Chondrocyte (in vitro differentiated cells): Measurements from ENCODE around the gene NACC2. TPM values are rescaled to one million over a fixed set of nuclear protein-coding genes. Genes with fewer than 3 reads are reported as not detected.

Experiments used
- DNase-seq: peaks from one replicate; pipeline ENCODE4 v3.0.0; 2021; ENCODE audit warnings: mixed read lengths, low spot score
- H3K27ac Mint-ChIP-seq: one replicate; pipeline ENCODE4 v1.8.0; 2021; ENCODE audit warnings: mild to moderate bottlenecking, moderate library complexity, mixed read lengths; ENCODE audit not compliant: unreplicated experiment
- H3K27me3 Mint-ChIP-seq: 2 replicates; pipeline ENCODE4 v1.8.0; 2021; ENCODE audit warnings: low read depth, mixed read lengths
- H3K36me3 Mint-ChIP-seq: 2 replicates; pipeline ENCODE4 v1.8.0; 2021; ENCODE audit warnings: low read depth, mixed read lengths
- H3K4me1 Mint-ChIP-seq: 2 replicates; pipeline ENCODE4 v1.8.0; 2021; ENCODE audit warnings: low read depth, mild to moderate bottlenecking, mixed read lengths
- H3K4me3 Mint-ChIP-seq: one replicate; pipeline ENCODE4 v1.8.0; 2021; ENCODE audit warnings: mild to moderate bottlenecking, moderate library complexity, mixed read lengths; ENCODE audit not compliant: unreplicated experiment
- H3K9me3 Mint-ChIP-seq: 2 replicates; pipeline ENCODE4 v1.8.0; 2021; ENCODE audit warnings: low read depth, mixed read lengths
- total RNA-seq: library from RNA; stranded (reverse); gene quantifications from 3 replicates; pipeline ENCODE4 v1.2.1, GENCODE V29; 2021
- TF ChIP-seq, protein P1 (sequence below): fragments of 200-600 bp; sonication (generic); IDR thresholded peaks from 2 replicates; pipeline ENCODE4 v1.5.0; 2021; ENCODE audit warnings: antibody characterized with exemption, mild to moderate bottlenecking, moderate library complexity

NACC2 gene
- total RNA-seq, 1 donor from 2014 or later = 51.0 TPM

DNA sequence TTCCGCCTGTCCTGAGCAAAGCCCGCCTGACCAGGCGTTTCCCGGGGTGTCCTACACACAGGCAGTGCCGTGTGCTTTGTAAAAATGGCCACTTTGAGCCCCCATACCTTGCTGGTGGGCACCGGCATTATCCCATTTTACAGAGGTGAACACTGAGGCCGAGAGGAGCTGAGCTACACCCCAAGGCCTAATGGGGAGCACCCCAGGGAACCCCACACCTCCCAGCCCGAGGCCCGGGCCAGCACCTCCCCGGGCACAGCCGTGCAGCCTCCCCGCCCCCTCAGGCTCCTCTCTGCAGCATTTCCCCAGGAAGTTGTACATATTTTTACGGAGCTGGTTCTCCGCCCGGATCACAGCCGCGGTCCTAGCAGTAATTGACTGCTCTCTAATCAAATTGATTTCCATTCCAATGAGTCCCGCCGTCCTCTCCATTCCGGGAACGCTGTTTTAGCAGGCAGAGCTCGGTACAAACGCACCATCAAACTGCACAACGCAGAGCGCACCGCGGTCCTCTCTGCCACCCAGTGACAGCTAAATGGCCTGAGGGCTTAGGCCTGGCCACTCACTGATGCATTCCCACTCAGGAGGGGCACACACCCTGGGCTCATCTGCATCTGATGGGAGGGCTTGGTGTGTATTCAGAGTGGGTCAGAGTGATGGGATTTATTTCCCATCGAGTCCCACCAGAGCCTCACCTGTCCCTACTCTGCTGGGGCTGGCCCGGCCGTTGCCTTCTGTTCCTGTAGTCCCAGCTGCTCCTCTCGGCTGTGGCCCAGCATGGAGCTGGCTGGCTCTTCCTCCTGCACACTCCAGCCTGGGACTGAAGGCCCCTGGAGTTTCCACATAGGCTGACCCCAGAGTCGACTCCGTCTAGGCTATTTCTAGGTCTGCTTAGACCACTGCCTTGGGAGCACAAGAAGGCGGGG is 97.7 kb downstream of the NACC2 start:
- Mint-ChIP-seq H3K27me3 (no peaks in the 10 kb centered on the region), H3K4me1 (peaks cover 4% of the 10 kb centered on the region), H3K36me3 (no peaks in the 10 kb centered on the region), H3K4me3 (no peak overlapping the region), H3K9me3 (no peaks in the 10 kb centered on the region), H3K27ac (no peak overlapping the region)
- no peak for DNase-seq
- TF ChIP-seq, protein P1, sequence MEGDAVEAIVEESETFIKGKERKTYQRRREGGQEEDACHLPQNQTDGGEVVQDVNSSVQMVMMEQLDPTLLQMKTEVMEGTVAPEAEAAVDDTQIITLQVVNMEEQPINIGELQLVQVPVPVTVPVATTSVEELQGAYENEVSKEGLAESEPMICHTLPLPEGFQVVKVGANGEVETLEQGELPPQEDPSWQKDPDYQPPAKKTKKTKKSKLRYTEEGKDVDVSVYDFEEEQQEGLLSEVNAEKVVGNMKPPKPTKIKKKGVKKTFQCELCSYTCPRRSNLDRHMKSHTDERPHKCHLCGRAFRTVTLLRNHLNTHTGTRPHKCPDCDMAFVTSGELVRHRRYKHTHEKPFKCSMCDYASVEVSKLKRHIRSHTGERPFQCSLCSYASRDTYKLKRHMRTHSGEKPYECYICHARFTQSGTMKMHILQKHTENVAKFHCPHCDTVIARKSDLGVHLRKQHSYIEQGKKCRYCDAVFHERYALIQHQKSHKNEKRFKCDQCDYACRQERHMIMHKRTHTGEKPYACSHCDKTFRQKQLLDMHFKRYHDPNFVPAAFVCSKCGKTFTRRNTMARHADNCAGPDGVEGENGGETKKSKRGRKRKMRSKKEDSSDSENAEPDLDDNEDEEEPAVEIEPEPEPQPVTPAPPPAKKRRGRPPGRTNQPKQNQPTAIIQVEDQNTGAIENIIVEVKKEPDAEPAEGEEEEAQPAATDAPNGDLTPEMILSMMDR = no peak

DNA sequence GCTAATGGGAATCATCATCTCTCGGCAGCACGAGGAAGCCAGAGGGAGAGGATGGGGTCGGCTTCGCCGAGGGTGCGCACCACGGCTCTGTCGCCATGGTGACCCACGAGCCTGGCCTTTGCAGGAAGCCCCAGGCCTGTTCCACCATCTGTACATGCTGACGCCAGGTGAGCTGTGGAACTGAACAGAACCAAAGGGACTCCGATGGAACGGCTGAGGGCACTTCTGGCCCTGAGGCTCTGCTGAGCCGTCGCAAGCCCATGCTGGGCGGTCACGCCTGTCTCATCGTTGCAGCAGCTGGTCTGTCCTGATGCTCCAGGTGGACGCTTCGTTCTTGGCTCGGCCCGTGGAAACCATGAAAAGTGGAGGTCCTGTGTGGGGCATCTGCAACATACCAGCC is 99.3 kb downstream of the NACC2 start:
- no peak overlapping the region for H3K27ac Mint-ChIP-seq
- no peaks in the 10 kb centered on the region for H3K36me3 Mint-ChIP-seq
- TF ChIP-seq, protein P1 = no peak
- H3K27me3 Mint-ChIP-seq = no peaks in the 10 kb centered on the region
- H3K4me3 Mint-ChIP-seq = no peak overlapping the region
- peaks cover 4% of the 10 kb centered on the region for H3K4me1 Mint-ChIP-seq
- no peak for DNase-seq
- no peaks in the 10 kb centered on the region for H3K9me3 Mint-ChIP-seq

DNA sequence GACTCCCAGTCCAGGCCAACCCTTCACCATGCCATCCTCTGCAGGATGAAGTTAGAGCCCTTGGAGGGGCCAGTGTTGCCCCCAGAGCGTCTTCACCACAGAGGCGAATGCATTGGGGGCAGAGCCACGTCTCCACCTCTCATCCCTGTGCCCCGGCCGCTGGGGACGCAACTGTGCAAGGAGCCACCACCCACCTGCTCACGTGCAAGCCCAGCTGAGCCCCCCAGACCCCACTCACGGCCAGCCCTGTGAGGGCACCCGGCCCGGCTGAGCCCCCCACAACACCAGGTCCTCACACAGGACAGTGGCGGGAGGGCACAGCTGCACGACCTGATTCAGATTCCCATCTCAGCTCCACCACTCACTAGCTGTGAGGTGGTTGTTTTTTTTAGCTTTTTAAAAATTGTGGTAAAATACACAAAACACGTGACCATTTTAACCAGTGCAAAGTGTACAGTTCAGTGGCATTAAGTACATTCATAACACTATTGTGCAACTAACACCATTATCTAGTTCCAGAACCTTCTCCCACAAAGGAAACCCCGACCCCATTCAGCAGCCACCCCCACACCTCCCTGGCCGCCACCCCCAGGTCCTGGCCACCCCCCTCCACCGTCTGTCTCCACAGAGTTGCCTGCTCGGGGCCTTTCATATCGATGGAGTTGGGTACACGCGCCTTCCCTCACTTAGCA is 100.4 kb downstream of the NACC2 start:
- Mint-ChIP-seq H3K4me1 (peaks cover 4% of the 10 kb centered on the region), H3K9me3 (no peaks in the 10 kb centered on the region), H3K27ac (no peak overlapping the region), H3K4me3 (no peak overlapping the region), H3K36me3 (no peaks in the 10 kb centered on the region), H3K27me3 (no peaks in the 10 kb centered on the region)
- TF ChIP-seq, protein P1 = no peak
- DNase-seq = no peak

DNA sequence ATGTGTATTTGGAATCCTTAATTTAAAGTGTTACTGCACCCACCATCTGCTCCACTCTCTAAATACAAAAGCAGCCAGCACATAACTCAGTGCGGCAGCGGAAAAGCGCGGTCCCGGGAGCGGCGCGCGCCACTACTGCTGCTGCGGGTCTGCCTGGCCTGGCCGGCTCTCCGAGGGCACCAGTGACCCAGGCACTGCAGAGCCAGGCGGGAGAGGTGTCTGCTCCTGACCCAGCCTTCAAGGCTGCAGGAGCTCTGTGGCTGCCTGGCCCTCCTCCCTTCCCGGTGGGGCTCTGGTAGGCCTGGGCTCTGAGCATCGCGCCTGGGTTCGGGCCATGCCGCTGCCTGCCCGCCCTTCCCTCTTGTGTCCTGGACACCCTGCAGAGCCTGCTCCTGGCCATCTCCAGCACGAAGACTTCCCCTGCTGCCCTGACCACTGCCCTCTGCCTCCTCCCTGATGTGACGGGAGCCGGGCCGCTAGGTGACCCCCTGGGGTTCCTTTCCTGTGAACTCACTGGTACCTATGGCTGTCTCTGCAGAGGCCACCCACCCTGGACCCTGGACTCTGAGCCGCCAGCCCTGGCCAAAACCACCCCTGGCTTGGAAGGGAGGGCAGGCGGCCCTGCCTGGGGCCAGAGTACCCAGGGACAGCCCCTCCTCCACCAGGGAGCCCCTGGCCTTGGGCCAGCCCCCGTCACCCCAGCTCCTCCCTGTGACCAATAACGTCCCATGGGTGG is 101.2 kb downstream of the NACC2 start:
- TF ChIP-seq, protein P1 = no peak
- Mint-ChIP-seq H3K4me3 (no peak overlapping the region), H3K36me3 (no peaks in the 10 kb centered on the region), H3K4me1 (peaks cover 4% of the 10 kb centered on the region), H3K27me3 (no peaks in the 10 kb centered on the region), H3K9me3 (no peaks in the 10 kb centered on the region), H3K27ac (no peak overlapping the region)
- DNase-seq = no peak

DNA sequence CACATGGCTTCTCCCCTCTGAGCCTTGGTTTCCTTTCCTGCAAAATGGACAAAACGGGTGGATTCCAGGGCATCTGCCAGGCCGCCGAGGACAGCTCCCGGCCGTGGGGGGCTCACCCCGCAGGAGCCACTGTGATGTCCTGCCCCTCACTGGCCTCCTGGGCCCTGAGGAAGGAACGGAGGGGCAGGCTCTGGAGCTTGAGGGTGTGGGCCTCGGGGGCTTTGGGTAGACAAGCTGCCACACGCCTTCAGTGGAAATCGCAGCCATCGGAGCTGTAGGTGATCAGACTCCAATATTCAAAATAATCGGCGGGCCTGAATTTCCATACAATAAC is 101.7 kb downstream of the NACC2 start:
- Mint-ChIP-seq H3K4me3 (peak overlapping the region; percentile 28), H3K4me1 (peaks cover 4% of the 10 kb centered on the region), H3K36me3 (no peaks in the 10 kb centered on the region), H3K27me3 (no peaks in the 10 kb centered on the region), H3K9me3 (no peaks in the 10 kb centered on the region), H3K27ac (peak overlapping the region; percentile 17)
- no peak for DNase-seq
- TF ChIP-seq, protein P1 = no peak
